ENCODE results near the gene CYB5A.
"Not testable (repeated sequence)": the region's sequence is repeated elsewhere in the genome, so short reads cannot be mapped to it uniquely, and the experiment has no call there.

The CYB5A gene

DNA sequence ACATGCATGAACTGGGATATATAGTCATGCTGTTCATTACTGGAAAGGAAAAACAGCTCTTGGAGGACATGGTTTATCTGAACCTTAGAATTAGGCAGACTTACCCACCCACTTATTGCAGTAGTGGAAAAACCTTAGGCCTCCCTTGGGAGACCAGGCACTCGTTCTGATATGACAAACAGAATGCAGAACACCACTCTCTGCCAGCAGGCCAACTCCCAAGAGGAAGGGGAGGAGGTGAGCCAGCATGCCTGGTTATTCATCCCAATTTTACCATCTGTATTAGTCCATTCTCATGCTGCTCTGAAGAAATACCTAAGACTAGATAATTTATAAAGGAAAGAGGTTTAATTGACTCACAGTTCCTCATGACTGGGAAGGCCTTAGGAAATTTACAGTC, 41.3 kb upstream of the CYB5A start:
- TF ChIP-seq, protein P1, sequence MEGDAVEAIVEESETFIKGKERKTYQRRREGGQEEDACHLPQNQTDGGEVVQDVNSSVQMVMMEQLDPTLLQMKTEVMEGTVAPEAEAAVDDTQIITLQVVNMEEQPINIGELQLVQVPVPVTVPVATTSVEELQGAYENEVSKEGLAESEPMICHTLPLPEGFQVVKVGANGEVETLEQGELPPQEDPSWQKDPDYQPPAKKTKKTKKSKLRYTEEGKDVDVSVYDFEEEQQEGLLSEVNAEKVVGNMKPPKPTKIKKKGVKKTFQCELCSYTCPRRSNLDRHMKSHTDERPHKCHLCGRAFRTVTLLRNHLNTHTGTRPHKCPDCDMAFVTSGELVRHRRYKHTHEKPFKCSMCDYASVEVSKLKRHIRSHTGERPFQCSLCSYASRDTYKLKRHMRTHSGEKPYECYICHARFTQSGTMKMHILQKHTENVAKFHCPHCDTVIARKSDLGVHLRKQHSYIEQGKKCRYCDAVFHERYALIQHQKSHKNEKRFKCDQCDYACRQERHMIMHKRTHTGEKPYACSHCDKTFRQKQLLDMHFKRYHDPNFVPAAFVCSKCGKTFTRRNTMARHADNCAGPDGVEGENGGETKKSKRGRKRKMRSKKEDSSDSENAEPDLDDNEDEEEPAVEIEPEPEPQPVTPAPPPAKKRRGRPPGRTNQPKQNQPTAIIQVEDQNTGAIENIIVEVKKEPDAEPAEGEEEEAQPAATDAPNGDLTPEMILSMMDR (IDR thresholded peaks at IDR 0.05) = no peak
- H3K9me3 ChIP-seq = no peaks in the 10 kb centered on the region
- H3K4me1 ChIP-seq (ENCODE audit: control insufficient read depth in 1 of 2, insufficient read depth in 1 of 2, low read depth in 1 of 2, low read length in 1 of 2) = no peaks in the 10 kb centered on the region
- no peak overlapping the region for H3K27ac ChIP-seq
- H3K36me3 ChIP-seq = no peaks in the 10 kb centered on the region
- no peak overlapping the region for H3K4me3 ChIP-seq (ENCODE audit: low read depth in 1 of 2, low read length in 1 of 2)
- peaks cover 9% of the 10 kb centered on the region for H3K27me3 ChIP-seq

DNA sequence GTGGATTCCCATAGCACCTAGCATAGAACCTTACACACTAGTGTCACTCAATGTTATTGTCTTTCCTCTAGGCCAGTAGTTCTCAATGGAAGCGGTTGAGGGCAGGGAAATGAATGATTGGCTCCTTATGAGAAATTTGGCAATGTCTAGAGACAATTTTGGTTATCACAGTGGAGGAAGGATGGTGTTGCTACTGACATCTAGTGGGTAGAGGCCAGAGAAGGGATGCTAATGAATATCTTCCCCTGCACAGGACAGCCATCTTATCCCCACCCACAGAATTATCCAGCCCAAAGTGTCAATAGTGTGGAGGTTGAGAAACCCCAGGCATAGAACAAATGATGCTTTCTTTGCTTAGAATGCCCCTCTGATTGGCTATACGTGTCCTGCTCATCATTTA, 39.6 kb upstream of the CYB5A start:
- H3K27me3 ChIP-seq = peaks cover 5% of the 10 kb centered on the region
- TF ChIP-seq, protein P1 (IDR thresholded peaks at IDR 0.05) = no peak
- H3K4me3 ChIP-seq (ENCODE audit: low read depth in 1 of 2, low read length in 1 of 2) = no peak overlapping the region
- no peaks in the 10 kb centered on the region for H3K36me3 ChIP-seq
- no peaks in the 10 kb centered on the region for H3K9me3 ChIP-seq
- no peak overlapping the region for H3K27ac ChIP-seq
- no peaks in the 10 kb centered on the region for H3K4me1 ChIP-seq (ENCODE audit: control insufficient read depth in 1 of 2, insufficient read depth in 1 of 2, low read depth in 1 of 2, low read length in 1 of 2)

GRCh38 chr18:74329688-74330205, 38.0 kb upstream of the CYB5A start:
- Histone ChIP-seq H3K9me3 (no peaks in the 10 kb centered on the region), H3K27ac (no peak overlapping the region), H3K27me3 (peaks cover 5% of the 10 kb centered on the region), H3K36me3 (no peaks in the 10 kb centered on the region), H3K4me3 (ENCODE audit: low read depth in 1 of 2, low read length in 1 of 2) (no peak overlapping the region), H3K4me1 (ENCODE audit: control insufficient read depth in 1 of 2, insufficient read depth in 1 of 2, low read depth in 1 of 2, low read length in 1 of 2) (no peaks in the 10 kb centered on the region)
- TF ChIP-seq, protein P1 (IDR thresholded peaks at IDR 0.05) = no peak

- no peaks in the 10 kb centered on the region for H3K4me1 ChIP-seq (ENCODE audit: control insufficient read depth in 1 of 2, insufficient read depth in 1 of 2, low read depth in 1 of 2, low read length in 1 of 2)
- H3K4me3 ChIP-seq (ENCODE audit: low read depth in 1 of 2, low read length in 1 of 2) = no peak overlapping the region
- no peak overlapping the region for H3K27ac ChIP-seq
- TF ChIP-seq, protein P1 (IDR thresholded peaks at IDR 0.05) = no peak
- H3K36me3 ChIP-seq = no peaks in the 10 kb centered on the region
- no peaks in the 10 kb centered on the region for H3K9me3 ChIP-seq
- H3K27me3 ChIP-seq = peaks cover 5% of the 10 kb centered on the region
Measured at GRCh38 chr18:74328206-74328605, 36.4 kb upstream of the CYB5A start.

DNA sequence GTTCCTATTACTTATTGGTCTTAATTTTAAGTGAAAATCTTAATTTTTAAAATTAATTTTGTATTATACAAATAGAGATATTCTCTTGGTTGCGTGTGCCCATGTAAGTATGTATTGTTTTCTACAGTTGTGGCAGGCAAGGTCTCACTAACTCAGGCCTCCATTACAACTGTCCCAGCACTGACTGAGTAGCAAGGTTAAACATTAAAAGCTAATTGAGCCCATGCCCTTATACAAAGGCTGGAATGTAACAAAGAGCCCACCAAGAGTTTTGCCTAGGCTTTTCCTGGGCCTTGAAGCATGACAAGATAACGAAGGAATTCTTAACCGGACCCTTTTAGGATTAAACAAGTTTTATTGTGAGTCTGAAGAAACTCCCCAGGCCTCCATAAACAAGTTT, 35.0 kb upstream of the CYB5A start:
- H3K4me1 ChIP-seq (ENCODE audit: control insufficient read depth in 1 of 2, insufficient read depth in 1 of 2, low read depth in 1 of 2, low read length in 1 of 2); H3K27ac ChIP-seq; H3K36me3 ChIP-seq; H3K27me3 ChIP-seq; H3K4me3 ChIP-seq (ENCODE audit: low read depth in 1 of 2, low read length in 1 of 2); H3K9me3 ChIP-seq: not testable (repeated sequence)

DNA sequence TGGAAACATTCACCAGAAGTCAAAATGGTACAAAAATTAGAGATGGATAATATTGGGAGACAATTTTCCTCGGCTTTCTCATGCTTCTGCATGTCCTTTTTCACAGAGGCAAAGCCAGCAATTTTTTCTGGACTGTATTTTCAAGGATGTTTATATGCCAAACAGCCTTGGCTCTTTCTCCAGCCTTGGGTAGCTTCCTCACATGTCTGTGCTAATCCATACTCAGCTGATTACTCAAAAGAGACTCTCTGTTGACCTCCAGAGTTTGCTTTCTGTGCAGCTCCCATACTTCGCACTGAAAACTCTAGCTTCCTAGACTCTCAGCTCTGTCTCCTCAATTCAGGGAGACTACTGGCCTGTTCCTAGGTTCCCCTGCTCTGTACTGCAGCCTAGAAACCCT, 34.5 kb upstream of the CYB5A start:
- Histone ChIP-seq H3K4me1 (ENCODE audit: control insufficient read depth in 1 of 2, insufficient read depth in 1 of 2, low read depth in 1 of 2, low read length in 1 of 2) (no peaks in the 10 kb centered on the region), H3K27me3 (peaks cover 2% of the 10 kb centered on the region), H3K36me3 (no peaks in the 10 kb centered on the region), H3K9me3 (no peaks in the 10 kb centered on the region), H3K4me3 (ENCODE audit: low read depth in 1 of 2, low read length in 1 of 2) (no peak overlapping the region), H3K27ac (no peak overlapping the region)
- TF ChIP-seq, protein P1 (IDR thresholded peaks at IDR 0.05) = no peak
